HFFc6 (cell line): ENCODE results near the gene LGALS4. TPM values are rescaled to one million over a fixed set of nuclear protein-coding genes. Genes with fewer than 3 reads are reported as not detected.

Experiments used
- DNase-seq: peaks from one replicate; pipeline ENCODE4 v3.0.0-alpha.2; 2018
- H3K27ac Mint-ChIP-seq: 2 replicates; pipeline ENCODE4 v1.8.0; 2020; ENCODE audit warnings: mild to moderate bottlenecking, mixed read lengths
- H3K27me3 Mint-ChIP-seq: 2 replicates; pipeline ENCODE4 v1.8.0; 2021; ENCODE audit warnings: mild to moderate bottlenecking, moderate library complexity, mixed read lengths; ENCODE audit not compliant: insufficient read depth
- H3K36me3 Mint-ChIP-seq: 2 replicates; pipeline ENCODE4 v1.8.0; 2021; ENCODE audit warnings: low read depth, mixed read lengths
- H3K4me1 Mint-ChIP-seq: 2 replicates; pipeline ENCODE4 v1.8.0; 2020; ENCODE audit warnings: low read depth, mixed read lengths
- H3K4me3 Mint-ChIP-seq: 2 replicates; pipeline ENCODE4 v1.8.0; 2020; ENCODE audit warnings: mild to moderate bottlenecking, moderate library complexity, mixed read lengths
- H3K9me3 Mint-ChIP-seq: 2 replicates; pipeline ENCODE4 v1.8.0; 2020; ENCODE audit warnings: mild to moderate bottlenecking, mixed read lengths
- CTCF ChIP-seq: fragments of 200-600 bp; sonication (generic); IDR thresholded peaks from 2 replicates; pipeline ENCODE4 v1.5.0; 2021; ENCODE audit warnings: antibody characterized with exemption, mild to moderate bottlenecking
- total RNA-seq, 6 experiments: library from RNA; stranded (reverse); fragmentation: NEBNext Ultra II Directional; extraction: Animal tissue kit (Norgen Biotek cat#: 25700); gene quantifications; 2 replicates in 1 of 6; 3 replicates in 5 of 6; pipeline ENCODE4 v1.2.3, GENCODE V29; 2021

The LGALS4 gene
- total RNA-seq, 6 experiments from 2014 or later, result 0.43 TPM; not detected in 5

DNA sequence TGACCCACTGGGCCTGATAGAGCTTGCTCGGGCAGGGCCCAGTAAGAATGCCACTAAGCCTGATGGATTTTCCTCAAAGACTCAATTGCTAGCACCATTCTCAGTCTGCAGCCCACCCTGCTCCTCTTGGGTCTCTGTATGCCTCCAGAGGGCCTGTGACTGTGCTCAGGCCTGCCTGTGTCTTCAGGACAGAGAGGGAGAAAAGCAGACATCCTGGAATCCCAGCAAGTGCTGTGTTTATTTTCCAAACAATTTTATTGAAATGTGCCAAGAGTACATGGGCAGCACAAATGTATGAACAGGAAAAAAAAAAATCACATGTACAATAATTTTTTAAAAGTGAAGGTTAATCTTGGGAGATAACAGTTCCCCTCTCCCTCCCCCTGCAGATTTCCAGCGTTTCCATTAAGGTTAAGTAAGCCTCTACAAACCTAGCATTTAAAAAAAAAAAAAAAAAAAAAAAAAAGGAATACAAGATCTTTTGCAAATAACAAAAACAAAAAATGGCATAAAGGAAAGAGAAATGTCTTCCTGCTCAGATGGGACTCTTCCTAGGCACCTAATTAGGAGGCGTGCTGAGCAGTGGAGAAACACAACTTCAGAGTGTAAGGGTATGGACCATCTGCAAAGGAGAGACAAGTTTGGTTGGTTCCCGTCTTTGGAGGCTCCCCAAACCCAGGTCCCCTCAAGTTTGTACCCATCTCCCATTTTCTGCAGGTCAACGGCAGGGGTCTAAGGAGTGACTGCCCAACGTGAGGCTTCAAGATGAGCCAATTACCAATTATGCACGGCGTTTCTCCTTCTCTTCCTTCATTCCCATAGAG, 23.6 kb upstream of the LGALS4 start:
- Mint-ChIP-seq H3K9me3 (no peaks in the 10 kb centered on the region), H3K36me3 (peaks cover 54% of the 10 kb centered on the region), H3K27ac (peak overlapping the region; percentile 92), H3K27me3 (peaks cover 8% of the 10 kb centered on the region), H3K4me1 (peaks cover 83% of the 10 kb centered on the region), H3K4me3 (peak overlapping the region; percentile 79)
- no peak for DNase-seq
- TF ChIP-seq CTCF, result no peak

DNA sequence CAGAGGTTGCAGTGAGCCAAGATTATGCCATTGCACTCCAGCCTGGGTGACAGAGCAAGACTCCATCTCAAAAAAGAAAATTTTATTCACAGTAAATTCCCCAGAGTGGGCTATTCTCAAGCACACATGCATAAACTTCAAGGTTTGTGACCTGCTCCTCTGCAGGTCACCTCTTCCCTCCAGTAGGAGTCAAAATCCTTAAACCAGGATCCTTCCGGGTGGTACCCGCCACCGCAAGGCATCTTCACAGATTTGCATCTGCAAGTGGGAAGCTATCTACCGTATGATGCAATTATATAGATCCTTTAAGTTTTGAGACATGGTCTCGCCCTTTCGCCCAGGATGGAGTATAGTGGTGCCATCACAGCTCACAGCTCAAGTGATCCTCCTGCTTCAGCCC, 21.8 kb upstream of the LGALS4 start:
- Mint-ChIP-seq H3K36me3 (peaks cover 46% of the 10 kb centered on the region), H3K27ac (peak overlapping the region; percentile 58), H3K4me1 (peaks cover 85% of the 10 kb centered on the region), H3K4me3 (peak overlapping the region; percentile 5; the same call in 1 of the 2 replicates), H3K9me3 (no peaks in the 10 kb centered on the region), H3K27me3 (peaks cover 6% of the 10 kb centered on the region)
- no peak for TF ChIP-seq CTCF
- no peak for DNase-seq

DNA sequence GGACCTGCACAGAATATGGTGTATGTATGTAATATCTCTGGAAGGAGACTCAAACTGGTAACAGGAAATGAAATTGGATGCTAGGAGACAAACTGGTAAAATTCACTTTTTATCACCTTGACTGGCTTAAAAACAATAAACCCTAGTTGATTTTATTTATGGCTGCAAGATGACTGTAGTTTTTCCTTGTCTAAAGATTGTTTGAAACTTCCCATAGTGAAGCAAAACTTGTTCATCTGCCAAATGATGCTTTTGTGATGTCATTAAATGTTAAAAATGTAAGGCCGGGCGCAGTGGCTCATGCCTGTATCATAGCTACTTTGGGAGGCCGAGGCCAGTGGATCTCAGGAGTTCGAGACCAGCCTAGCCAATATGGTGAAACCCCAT, 21.4 kb upstream of the LGALS4 start:
- no peak for DNase-seq
- no peaks in the 10 kb centered on the region for H3K9me3 Mint-ChIP-seq
- peaks cover 41% of the 10 kb centered on the region for H3K36me3 Mint-ChIP-seq
- no peak overlapping the region for H3K4me3 Mint-ChIP-seq
- peak overlapping the region; percentile 63 for H3K27ac Mint-ChIP-seq
- no peak for TF ChIP-seq CTCF
- peaks cover 6% of the 10 kb centered on the region for H3K27me3 Mint-ChIP-seq
- peaks cover 81% of the 10 kb centered on the region for H3K4me1 Mint-ChIP-seq

GRCh38 chr19:38833092-38833425, 20.3 kb upstream of the LGALS4 start:
- peak overlapping the region; percentile 7; the same call in 1 of the 2 replicates for H3K27ac Mint-ChIP-seq
- H3K27me3 Mint-ChIP-seq, result peaks cover 6% of the 10 kb centered on the region
- no peak for DNase-seq
- TF ChIP-seq CTCF, result no peak
- peaks cover 35% of the 10 kb centered on the region for H3K36me3 Mint-ChIP-seq
- H3K4me1 Mint-ChIP-seq, result peaks cover 70% of the 10 kb centered on the region
- H3K4me3 Mint-ChIP-seq, result no peak overlapping the region
- no peaks in the 10 kb centered on the region for H3K9me3 Mint-ChIP-seq

DNA sequence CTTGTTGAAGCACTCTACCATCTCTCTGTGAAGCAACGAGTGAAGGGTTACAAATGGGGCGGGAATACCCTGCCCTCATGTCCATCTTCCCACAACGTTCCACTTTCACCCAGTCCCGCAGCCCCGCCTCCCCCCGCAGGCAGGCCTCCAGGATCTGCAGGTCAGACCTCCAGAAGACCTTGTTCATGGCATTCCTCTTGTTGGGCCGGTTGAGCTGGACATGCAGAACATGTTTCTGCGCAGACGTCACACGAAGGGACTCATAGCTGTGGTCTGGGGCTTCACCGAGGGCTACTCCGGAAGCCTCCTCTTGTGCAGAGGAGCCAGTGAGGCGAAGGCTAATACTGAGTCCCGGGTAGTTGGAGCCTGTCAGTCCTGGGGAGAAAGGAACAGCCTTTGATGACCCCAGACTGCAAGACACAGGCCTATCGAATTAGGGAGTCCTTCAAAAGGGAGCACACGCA, 18.4 kb upstream of the LGALS4 start:
- peaks cover 52% of the 10 kb centered on the region for H3K4me1 Mint-ChIP-seq
- peak; percentile 92 for DNase-seq
- no peaks in the 10 kb centered on the region for H3K27me3 Mint-ChIP-seq
- peaks cover 27% of the 10 kb centered on the region for H3K36me3 Mint-ChIP-seq
- no peaks in the 10 kb centered on the region for H3K9me3 Mint-ChIP-seq
- H3K27ac Mint-ChIP-seq, result peak overlapping the region; percentile 94
- peak overlapping the region; percentile 87 for H3K4me3 Mint-ChIP-seq
- TF ChIP-seq CTCF, result no peak
